ENCODE data around the gene CCDC186. TPM values are rescaled to one million over a fixed set of nuclear protein-coding genes. Genes with fewer than 3 reads are reported as not detected.

Gene CCDC186
- total RNA-seq, 1 experiment from 2014 or later, result 14.4 TPM

DNA sequence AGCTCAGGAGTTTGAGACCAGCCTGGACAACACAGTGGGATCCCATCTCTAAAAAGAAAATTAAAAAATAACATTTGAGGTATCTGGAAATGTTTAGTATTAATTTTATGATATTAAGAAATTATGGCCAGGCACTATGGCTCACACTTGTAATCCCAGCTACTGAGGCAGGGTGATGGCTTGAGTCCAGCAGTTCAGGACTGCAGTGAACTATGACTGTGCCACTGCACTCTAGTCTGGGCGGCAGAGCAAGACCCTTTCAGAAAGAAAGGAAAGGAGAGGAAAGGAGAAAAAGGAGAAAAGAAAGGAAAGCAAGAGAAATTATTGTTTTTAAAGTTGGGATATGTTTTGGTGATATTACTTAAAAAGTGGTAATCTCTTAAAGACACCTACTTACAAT lies 2.5 kb upstream of the CCDC186 start:
- BruUV-seq (replicated peaks), result no TSS peak
- POLR2A ChIA-PET, result interaction anchor here (0.6 kb wide), 1 partner anchor 370 kb away, joined by 3 read pairs; no protein-coding TSS in a partner anchor
- CTCF ChIA-PET, result no interaction called here
- no peaks in the 10 kb centered on the region; the same call in 1 of the 2 replicates for H3K27me3 ChIP-seq (ENCODE audit: control insufficient read depth, insufficient read depth, low read length)
- H3K36me3 ChIP-seq (ENCODE audit: control insufficient read depth, insufficient read depth, low read length), result peaks cover 7% of the 10 kb centered on the region; the same call in 1 of the 2 replicates
- TF ChIP-seq POLR2AphosphoS5 (IDR thresholded peaks at IDR 0.05; ENCODE audit: low read depth, low read length) (no peak), SIN3A (IDR thresholded peaks at IDR 0.05; ENCODE audit: borderline replicate concordance, insufficient read depth, low read depth, low read length) (no peak), TCF7L2 (IDR thresholded peaks at IDR 0.05; ENCODE audit: low read depth, low read length) (no peak)
- TF ChIP-seq, protein P1, sequence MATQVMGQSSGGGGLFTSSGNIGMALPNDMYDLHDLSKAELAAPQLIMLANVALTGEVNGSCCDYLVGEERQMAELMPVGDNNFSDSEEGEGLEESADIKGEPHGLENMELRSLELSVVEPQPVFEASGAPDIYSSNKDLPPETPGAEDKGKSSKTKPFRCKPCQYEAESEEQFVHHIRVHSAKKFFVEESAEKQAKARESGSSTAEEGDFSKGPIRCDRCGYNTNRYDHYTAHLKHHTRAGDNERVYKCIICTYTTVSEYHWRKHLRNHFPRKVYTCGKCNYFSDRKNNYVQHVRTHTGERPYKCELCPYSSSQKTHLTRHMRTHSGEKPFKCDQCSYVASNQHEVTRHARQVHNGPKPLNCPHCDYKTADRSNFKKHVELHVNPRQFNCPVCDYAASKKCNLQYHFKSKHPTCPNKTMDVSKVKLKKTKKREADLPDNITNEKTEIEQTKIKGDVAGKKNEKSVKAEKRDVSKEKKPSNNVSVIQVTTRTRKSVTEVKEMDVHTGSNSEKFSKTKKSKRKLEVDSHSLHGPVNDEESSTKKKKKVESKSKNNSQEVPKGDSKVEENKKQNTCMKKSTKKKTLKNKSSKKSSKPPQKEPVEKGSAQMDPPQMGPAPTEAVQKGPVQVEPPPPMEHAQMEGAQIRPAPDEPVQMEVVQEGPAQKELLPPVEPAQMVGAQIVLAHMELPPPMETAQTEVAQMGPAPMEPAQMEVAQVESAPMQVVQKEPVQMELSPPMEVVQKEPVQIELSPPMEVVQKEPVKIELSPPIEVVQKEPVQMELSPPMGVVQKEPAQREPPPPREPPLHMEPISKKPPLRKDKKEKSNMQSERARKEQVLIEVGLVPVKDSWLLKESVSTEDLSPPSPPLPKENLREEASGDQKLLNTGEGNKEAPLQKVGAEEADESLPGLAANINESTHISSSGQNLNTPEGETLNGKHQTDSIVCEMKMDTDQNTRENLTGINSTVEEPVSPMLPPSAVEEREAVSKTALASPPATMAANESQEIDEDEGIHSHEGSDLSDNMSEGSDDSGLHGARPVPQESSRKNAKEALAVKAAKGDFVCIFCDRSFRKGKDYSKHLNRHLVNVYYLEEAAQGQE (IDR thresholded peaks at IDR 0.05; ENCODE audit: insufficient read depth in 1 of 2, low read depth in 2 of 2, low read length in 1 of 2), result no peak
- TF ChIP-seq, protein P2, sequence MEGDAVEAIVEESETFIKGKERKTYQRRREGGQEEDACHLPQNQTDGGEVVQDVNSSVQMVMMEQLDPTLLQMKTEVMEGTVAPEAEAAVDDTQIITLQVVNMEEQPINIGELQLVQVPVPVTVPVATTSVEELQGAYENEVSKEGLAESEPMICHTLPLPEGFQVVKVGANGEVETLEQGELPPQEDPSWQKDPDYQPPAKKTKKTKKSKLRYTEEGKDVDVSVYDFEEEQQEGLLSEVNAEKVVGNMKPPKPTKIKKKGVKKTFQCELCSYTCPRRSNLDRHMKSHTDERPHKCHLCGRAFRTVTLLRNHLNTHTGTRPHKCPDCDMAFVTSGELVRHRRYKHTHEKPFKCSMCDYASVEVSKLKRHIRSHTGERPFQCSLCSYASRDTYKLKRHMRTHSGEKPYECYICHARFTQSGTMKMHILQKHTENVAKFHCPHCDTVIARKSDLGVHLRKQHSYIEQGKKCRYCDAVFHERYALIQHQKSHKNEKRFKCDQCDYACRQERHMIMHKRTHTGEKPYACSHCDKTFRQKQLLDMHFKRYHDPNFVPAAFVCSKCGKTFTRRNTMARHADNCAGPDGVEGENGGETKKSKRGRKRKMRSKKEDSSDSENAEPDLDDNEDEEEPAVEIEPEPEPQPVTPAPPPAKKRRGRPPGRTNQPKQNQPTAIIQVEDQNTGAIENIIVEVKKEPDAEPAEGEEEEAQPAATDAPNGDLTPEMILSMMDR (IDR thresholded peaks at IDR 0.05), result no peak
- H3K9me3 ChIP-seq (ENCODE audit: control insufficient read depth, insufficient read depth, low read depth, low read length), result no peaks in the 10 kb centered on the region
- ATAC-seq, result no peak
- no peak for DNase-seq (ENCODE audit: low read depth, low spot score)
- in situ Hi-C loops (cut with HindIII; ENCODE audit: low pct_unique_long_range_greater_than_20kb, low sequenced_read_pairs) (no loop called here), intact Hi-C loops (cut with micrococcal nuclease; ENCODE audit: unreplicated experiment) (loop anchor here (10.0 kb wide), 1 partner anchor 248 kb away; no protein-coding TSS in a partner anchor)
- no peak overlapping the region for H3K4me3 ChIP-seq (ENCODE audit: low read depth in 2 of 2, low read length in 2 of 2)
- H3K4me1 ChIP-seq (ENCODE audit: control insufficient read depth, insufficient read depth, low read length), result peaks cover 21% of the 10 kb centered on the region
- H3K27ac ChIP-seq (ENCODE audit: low read length), result no peak overlapping the region

DNA sequence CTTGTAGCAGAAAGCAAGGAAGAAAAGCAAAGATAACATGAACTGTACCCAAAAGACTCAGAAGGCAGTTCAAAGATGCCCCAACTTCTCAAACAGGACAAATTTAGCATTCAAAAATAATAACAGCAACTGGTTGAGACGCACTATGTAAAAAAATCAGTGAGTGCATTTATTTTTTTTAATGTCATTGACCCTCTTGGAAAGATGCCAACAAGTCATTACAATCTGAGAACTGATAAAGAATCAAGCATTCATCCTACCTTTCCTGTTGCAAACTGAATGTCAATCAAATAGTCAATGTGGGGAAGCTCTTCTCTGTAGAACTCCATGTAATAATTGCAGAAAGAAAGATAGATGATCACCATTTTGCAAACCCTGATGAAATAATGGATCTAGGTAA lies 1.7 kb upstream of the CCDC186 start:
- no TSS peak for BruUV-seq (replicated peaks)
- H3K9me3 ChIP-seq (ENCODE audit: control insufficient read depth, insufficient read depth, low read depth, low read length), result no peaks in the 10 kb centered on the region
- intact Hi-C loops (cut with micrococcal nuclease; ENCODE audit: unreplicated experiment) (loop anchor here (10.0 kb wide), 1 partner anchor 249 kb away; no protein-coding TSS in a partner anchor), in situ Hi-C loops (cut with HindIII; ENCODE audit: low pct_unique_long_range_greater_than_20kb, low sequenced_read_pairs) (no loop called here)
- peaks cover 7% of the 10 kb centered on the region; the same call in 1 of the 2 replicates for H3K36me3 ChIP-seq (ENCODE audit: control insufficient read depth, insufficient read depth, low read length)
- TF ChIP-seq POLR2AphosphoS5 (IDR thresholded peaks at IDR 0.05; ENCODE audit: low read depth, low read length), result no peak
- TF ChIP-seq, protein P2 (IDR thresholded peaks at IDR 0.05), result no peak
- no peak for TF ChIP-seq TCF7L2 (IDR thresholded peaks at IDR 0.05; ENCODE audit: low read depth, low read length)
- TF ChIP-seq SIN3A (IDR thresholded peaks at IDR 0.05; ENCODE audit: borderline replicate concordance, insufficient read depth, low read depth, low read length), result no peak
- TF ChIP-seq, protein P1 (IDR thresholded peaks at IDR 0.05; ENCODE audit: insufficient read depth in 1 of 2, low read depth in 2 of 2, low read length in 1 of 2), result no peak
- CTCF ChIA-PET, result no interaction called here
- POLR2A ChIA-PET, result no interaction called here
- no peak overlapping the region for H3K27ac ChIP-seq (ENCODE audit: low read length)
- no peaks in the 10 kb centered on the region; the same call in 1 of the 2 replicates for H3K27me3 ChIP-seq (ENCODE audit: control insufficient read depth, insufficient read depth, low read length)
- peaks cover 21% of the 10 kb centered on the region for H3K4me1 ChIP-seq (ENCODE audit: control insufficient read depth, insufficient read depth, low read length)
- DNase-seq (ENCODE audit: low read depth, low spot score) (no peak), ATAC-seq (no peak)
- no peak overlapping the region for H3K4me3 ChIP-seq (ENCODE audit: low read depth in 2 of 2, low read length in 2 of 2)

Data from Panc1 (cell line).